ENCODE results near the gene PRKAR1A.
"Not testable (repeated sequence)": the region's sequence is repeated elsewhere in the genome, so short reads cannot be mapped to it uniquely, and the experiment has no call there.

Gene PRKAR1A

DNA sequence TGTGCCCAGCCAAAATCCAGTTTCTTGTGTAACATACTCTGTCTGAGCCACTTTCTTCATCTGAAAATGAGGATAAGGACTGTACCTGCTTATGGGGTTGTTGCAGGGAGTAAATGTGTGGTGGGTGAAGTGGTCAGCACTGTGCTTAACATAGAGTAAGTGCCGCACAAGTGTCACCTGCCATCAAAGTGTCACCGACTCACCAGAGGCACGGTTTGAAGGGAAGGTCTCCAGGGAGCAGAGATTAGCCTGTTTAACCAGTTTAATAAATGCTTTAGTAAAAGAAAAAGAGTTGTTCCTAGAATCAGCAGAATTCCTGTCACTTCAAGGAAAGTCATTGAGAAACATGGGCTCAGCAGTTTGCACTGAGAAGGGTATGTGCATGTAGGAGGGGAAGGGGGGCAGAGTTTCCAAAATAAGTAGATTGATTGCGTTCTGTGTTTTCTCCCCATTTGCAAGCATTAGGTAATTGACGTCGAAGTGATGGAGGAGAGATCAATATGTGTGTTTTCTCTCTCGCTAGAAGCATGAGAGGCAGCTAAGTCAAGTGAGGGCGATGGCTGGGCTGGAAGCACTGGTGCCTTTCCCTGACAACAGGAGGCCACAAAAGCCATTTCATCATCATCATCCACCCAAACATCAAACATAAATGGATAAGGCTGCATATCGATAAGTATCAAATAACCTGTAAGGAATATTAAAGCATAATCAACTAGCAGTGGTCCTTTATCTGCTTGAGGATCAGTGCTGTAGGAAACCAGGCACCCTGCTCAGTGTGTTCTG, 69.8 kb downstream of the PRKAR1A start:
- FAIRE-seq = no peak

GRCh38 chr17:68582867-68583266, 70.6 kb downstream of the PRKAR1A start:
- FAIRE-seq = not testable (repeated sequence)

GRCh38 chr17:68584581-68585303, 72.5 kb downstream of the PRKAR1A start:
- no peak for FAIRE-seq

- no peak for FAIRE-seq
Measured at GRCh38 chr17:68585643-68586042, 73.4 kb downstream of the PRKAR1A start.

DNA sequence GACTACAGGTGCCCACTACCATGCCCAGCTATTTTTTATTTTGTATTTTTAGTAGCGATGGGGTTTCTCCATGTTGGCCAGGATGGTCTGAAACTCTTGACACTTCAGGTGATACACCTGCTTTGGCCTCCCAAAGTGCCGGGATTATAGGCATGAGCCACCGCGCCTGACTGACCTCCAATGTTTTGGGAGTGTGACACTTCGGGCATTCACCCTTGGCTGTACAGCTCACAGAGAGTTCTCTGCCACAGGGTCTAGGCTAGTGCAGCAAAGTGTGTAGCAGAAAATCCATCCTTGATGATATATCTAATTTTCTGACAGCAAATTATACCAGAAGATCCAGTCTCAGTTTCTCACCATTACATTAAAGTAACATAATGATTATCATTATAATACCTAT, 74.8 kb downstream of the PRKAR1A start:
- FAIRE-seq = no peak

- FAIRE-seq = no peak
Measured at GRCh38 chr17:68587847-68588246, 75.6 kb downstream of the PRKAR1A start.

- FAIRE-seq = no peak
Measured at GRCh38 chr17:68588362-68588761, 76.1 kb downstream of the PRKAR1A start.

DNA sequence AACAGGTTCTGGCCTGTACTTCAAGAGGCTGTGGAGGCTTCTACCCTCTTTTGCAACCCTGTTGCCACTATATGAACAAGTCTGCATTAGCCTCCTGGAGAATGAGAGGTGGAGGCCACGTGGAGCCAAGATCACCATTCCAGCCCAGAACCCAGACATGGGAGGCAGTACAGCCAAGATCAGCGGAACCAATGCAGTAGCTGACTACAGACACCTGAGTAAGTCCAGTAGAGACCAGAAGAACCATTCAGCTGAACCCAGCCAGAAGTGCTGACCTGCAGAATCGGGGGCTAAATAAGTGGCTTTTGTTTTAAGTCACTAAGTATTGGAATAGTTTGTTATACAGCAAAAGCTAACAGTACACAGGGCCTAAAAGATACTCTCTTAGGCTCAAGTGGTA, 76.9 kb downstream of the PRKAR1A start:
- FAIRE-seq = no peak

GRCh38 chr17:68591583-68591982, 79.4 kb downstream of the PRKAR1A start:
- FAIRE-seq = no peak

- FAIRE-seq = no peak
Measured at GRCh38 chr17:68592009-68592408, 79.8 kb downstream of the PRKAR1A start.

DNA sequence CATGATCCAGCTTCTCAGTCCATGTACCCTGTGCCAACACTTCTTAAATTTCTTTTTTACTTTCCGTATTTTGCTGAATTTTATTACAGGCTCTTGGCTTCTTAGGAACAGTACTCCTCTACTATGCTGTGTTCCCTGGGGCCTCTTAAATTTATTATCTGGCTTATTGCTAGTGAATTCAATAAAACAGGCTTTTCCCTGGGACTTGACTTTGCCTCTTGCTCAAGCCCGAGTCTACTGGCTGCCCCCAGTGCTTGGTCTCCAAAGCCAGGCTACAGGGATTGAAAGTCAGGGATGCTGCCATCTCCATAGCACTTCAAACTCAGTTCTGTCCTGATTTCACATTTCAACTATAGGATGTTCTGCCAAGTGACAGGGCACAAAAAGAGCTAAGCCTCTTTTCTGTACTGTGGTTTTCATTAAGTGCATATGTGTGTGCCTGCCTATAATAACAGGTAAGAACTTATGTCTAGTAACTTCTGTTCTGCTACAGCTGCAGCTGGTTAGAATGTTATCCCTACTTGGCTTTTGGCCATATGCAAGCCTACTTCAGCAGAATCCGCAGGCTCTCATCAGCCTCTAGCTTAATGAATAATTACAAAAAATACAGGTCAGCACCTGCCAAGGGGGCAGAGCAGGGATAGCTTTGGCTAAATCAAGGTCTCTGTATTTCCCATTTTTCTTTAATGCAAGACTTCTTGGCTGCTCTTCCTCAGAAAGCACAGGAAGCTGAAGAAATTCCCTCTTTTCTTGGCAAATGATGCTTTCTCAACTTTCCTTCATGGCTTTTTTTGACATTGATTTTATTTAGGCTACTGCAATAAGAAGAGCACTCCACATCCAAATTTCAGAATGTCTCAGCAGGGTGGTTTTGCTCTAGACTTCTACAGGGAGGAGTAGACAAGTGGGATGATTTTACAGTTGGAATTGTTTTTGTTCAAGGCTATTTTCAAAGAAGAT, 80.7 kb downstream of the PRKAR1A start:
- FAIRE-seq = no peak

DNA sequence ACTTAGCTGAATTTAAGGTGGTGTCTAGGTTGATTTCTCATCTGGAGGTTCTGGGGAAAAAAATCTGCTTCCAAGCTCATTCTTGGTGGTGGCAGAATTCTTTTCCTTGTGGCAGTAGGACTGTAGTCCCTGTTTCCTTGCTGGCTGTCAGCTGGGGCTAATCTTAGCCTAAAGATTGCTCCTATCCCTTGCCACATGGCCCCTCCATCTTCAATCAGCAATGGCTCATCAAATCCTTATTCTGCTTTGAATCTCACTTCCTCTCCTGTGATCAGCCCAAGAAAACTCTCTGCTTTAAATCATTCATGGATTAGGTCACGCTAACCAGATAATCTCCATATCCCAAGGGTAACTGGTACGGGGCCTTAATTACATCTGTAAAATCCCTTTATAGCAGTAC, 82.3 kb downstream of the PRKAR1A start:
- FAIRE-seq = no peak

GRCh38 chr17:68595496-68595895, 83.3 kb downstream of the PRKAR1A start:
- FAIRE-seq = no peak

- FAIRE-seq = no peak
Measured at GRCh38 chr17:68595986-68596385, 83.8 kb downstream of the PRKAR1A start.

DNA sequence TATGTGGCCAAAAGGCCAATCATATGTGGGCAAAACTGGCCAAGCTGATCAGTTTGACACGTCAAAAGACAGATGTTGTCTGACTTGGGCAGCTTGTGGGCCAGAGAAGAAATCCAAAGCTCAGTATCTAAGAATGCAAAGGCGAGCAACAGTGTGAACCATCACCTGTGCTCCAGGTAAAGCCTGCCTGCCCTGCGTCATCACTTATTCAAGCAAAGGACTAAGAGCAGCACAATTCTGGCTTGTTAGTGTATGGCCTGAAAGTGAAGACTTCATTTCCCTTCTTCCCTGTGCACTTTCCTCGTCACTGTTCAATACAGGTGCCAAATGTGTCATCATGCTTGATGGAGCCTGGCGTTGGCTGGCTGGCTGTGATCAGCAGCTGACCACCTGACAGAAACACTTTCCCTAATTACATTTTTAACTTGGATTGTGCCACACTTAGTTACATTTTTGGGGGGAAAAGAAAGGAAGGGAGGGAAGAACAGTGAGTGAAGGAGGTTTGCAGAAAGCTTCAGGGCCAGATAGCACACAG, 84.2 kb downstream of the PRKAR1A start:
- FAIRE-seq = no peak

DNA sequence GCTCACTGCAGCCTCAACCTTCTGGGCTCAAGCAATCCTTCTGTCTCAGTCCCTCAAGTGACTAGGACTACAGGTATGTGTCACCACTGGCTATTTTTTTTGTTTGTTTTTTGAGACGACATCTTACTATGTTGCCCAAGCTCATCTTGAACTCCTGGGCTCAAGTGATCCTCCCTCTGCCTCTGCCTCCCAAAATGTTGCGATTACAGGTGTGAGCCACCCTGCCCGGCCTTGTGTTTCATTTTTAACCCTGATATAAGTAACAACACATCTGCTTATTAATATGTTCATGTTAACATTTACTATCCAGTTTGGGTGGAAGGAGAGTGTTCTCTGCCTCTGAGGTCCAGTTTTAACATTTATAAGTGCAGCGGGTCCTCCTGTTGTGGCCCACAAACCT, 85.8 kb downstream of the PRKAR1A start:
- no peak for FAIRE-seq

- no peak for FAIRE-seq
Measured at GRCh38 chr17:68598545-68598961, 86.3 kb downstream of the PRKAR1A start.

GRCh38 chr17:68599091-68599490, 86.9 kb downstream of the PRKAR1A start:
- FAIRE-seq = no peak

- FAIRE-seq = no peak
Measured at GRCh38 chr17:68599552-68600066, 87.4 kb downstream of the PRKAR1A start.

- FAIRE-seq = no peak
Measured at GRCh38 chr17:68600067-68600930, 88.1 kb downstream of the PRKAR1A start.

Measured in G401.6 (cell line).